Natural killer cell (primary cell): ENCODE measurements around the gene GRIK5. TPM values are rescaled to one million over a fixed set of nuclear protein-coding genes. Genes with fewer than 3 reads are reported as not detected.

Experiments
- ATAC-seq, 3 donors: fragments of 150-1000 bp in 2 of 3; fragments of 200-7000 bp in 1 of 3; cut with Tn5 transposase; 1 replicate in 1 of 3; 2 replicates in 2 of 3; pipeline ENCODE4 v1.10.0; 2021; ENCODE audit warnings: mild to moderate bottlenecking in 2 of 3, moderate library complexity in 2 of 3
- DNase-seq, 2 donors: peaks; one replicate each; pipeline versions ENCODE4 v3.0.0 to v3.0.0-alpha.2; 2013 to 2021; ENCODE audit warnings: mixed read lengths in 1 of 2
- H3K27ac ChIP-seq: one replicate; pipeline ENCODE4 v1.5.1; 2013; ENCODE audit warnings: mild to moderate bottlenecking, low read length
- H3K27me3 ChIP-seq: one replicate; pipeline ENCODE4 v1.6.1; 2013; ENCODE audit warnings: low read length; ENCODE audit not compliant: control insufficient read depth, insufficient read depth
- H3K36me3 ChIP-seq: one replicate; pipeline ENCODE4 v1.6.1; 2013; ENCODE audit warnings: low read length; ENCODE audit not compliant: control insufficient read depth, insufficient read depth
- H3K4me1 ChIP-seq: one replicate; pipeline ENCODE4 v1.6.1; 2013; ENCODE audit warnings: low read length; ENCODE audit not compliant: control insufficient read depth, insufficient read depth
- H3K4me3 ChIP-seq: one replicate; pipeline ENCODE4 v1.5.1; 2013; ENCODE audit warnings: low read length
- H3K9me3 ChIP-seq: one replicate; pipeline ENCODE4 v1.6.1; 2013; ENCODE audit warnings: low read length; ENCODE audit not compliant: control insufficient read depth, insufficient read depth
- H3K27ac Mint-ChIP-seq, 2 donors: one replicate each; pipeline ENCODE4 v1.8.0; 2022; ENCODE audit warnings: mild to moderate bottlenecking in 2 of 2, mixed read lengths in 2 of 2, moderate library complexity in 1 of 2
- H3K27me3 Mint-ChIP-seq, 2 donors: one replicate each; pipeline ENCODE4 v1.8.0; 2022; ENCODE audit warnings: low read depth in 2 of 2, mixed read lengths in 2 of 2
- H3K36me3 Mint-ChIP-seq: one replicate; pipeline ENCODE4 v1.8.0; 2022; ENCODE audit warnings: mixed read lengths
- H3K4me1 Mint-ChIP-seq, 2 donors: one replicate each; pipeline ENCODE4 v1.8.0; 2022; ENCODE audit warnings: mixed read lengths in 2 of 2
- H3K4me3 Mint-ChIP-seq: one replicate; pipeline ENCODE4 v1.8.0; 2022; ENCODE audit warnings: mild to moderate bottlenecking, moderate library complexity, mixed read lengths
- H3K9me3 Mint-ChIP-seq, 2 donors: one replicate each; pipeline ENCODE4 v1.8.0; 2022; ENCODE audit warnings: mixed read lengths in 2 of 2
- WGBS: methylation state at CpG from one replicate; pipeline ENCODE4 v1.1.7; 2013; ENCODE audit warnings: missing lambda C conversion rate; ENCODE audit not compliant: insufficient coverage; 5-methylcytosine and 5-hydroxymethylcytosine counted together
- intact Hi-C: fragments of 100-400 bp; cut with micrococcal nuclease; formaldehyde crosslinking; loops from one replicate; pipeline ENCODE4 v1.14.2; 2022
- total RNA-seq, 4 donors: library from RNA; stranded (reverse); fragments of 120-200 nt in 1 of 4; gene quantifications; one replicate each; pipeline versions ENCODE4 v1.2.3 to v1.2.4, GENCODE V29; 2013 to 2022
- TF ChIP-seq, protein P1 (sequence below): fragments of 200-600 bp; IDR thresholded peaks from one replicate; pipeline ENCODE4 v1.8.0; 2022; ENCODE audit warnings: antibody characterized with exemption

Gene GRIK5
- total RNA-seq, 3 donors from 2014 or later (not counting 1 experiment from before 2014, with no cell fraction given) = 0.31 to 2.1 TPM; not detected in 1

- H3K9me3 Mint-ChIP-seq = no peaks in the 10 kb centered on the region
- no peaks in the 10 kb centered on the region for H3K27me3 Mint-ChIP-seq
- no peak overlapping the region for H3K27ac Mint-ChIP-seq
- no peaks in the 10 kb centered on the region for H3K27me3 ChIP-seq
- H3K4me3 ChIP-seq = no peak overlapping the region
- TF ChIP-seq, protein P1, sequence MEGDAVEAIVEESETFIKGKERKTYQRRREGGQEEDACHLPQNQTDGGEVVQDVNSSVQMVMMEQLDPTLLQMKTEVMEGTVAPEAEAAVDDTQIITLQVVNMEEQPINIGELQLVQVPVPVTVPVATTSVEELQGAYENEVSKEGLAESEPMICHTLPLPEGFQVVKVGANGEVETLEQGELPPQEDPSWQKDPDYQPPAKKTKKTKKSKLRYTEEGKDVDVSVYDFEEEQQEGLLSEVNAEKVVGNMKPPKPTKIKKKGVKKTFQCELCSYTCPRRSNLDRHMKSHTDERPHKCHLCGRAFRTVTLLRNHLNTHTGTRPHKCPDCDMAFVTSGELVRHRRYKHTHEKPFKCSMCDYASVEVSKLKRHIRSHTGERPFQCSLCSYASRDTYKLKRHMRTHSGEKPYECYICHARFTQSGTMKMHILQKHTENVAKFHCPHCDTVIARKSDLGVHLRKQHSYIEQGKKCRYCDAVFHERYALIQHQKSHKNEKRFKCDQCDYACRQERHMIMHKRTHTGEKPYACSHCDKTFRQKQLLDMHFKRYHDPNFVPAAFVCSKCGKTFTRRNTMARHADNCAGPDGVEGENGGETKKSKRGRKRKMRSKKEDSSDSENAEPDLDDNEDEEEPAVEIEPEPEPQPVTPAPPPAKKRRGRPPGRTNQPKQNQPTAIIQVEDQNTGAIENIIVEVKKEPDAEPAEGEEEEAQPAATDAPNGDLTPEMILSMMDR = no peak
- H3K9me3 ChIP-seq = no peaks in the 10 kb centered on the region
- no peaks in the 10 kb centered on the region for H3K36me3 Mint-ChIP-seq
- H3K4me1 Mint-ChIP-seq = peaks cover 0 to 10% of the 10 kb centered on the region in 2 donors
- H3K4me3 Mint-ChIP-seq = no peak overlapping the region
- intact Hi-C loops = loop anchor here (2.0 kb wide), 1 partner anchor 75 kb away; no protein-coding TSS in a partner anchor
- 100% methylated on average over 2 of the region's 3 CpGs for WGBS
- H3K36me3 ChIP-seq = peaks cover 16% of the 10 kb centered on the region
- ATAC-seq (no peak), DNase-seq (no peak)
- H3K4me1 ChIP-seq = peaks cover 12% of the 10 kb centered on the region
- H3K27ac ChIP-seq = no peak overlapping the region
Measured at GRCh38 chr19:42109896-42110295, 39.9 kb upstream of the GRIK5 start.

GRCh38 chr19:42108527-42109389 lies 38.8 kb upstream of the GRIK5 start:
- WGBS = 43% methylated on average over 16 of the region's 16 CpGs
- ATAC-seq = peak; percentile 95 to 100 (median 100)
- Mint-ChIP-seq H3K27me3 (no peaks in the 10 kb centered on the region), H3K9me3 (no peaks in the 10 kb centered on the region), H3K27ac (peak overlapping the region in 1 of 2 donors; percentile 23), H3K36me3 (no peaks in the 10 kb centered on the region), H3K4me1 (peaks cover 0 to 10% of the 10 kb centered on the region in 2 donors), H3K4me3 (no peak overlapping the region)
- Histone ChIP-seq H3K36me3 (peaks cover 14% of the 10 kb centered on the region), H3K27ac (no peak overlapping the region), H3K9me3 (no peaks in the 10 kb centered on the region), H3K4me3 (no peak overlapping the region), H3K27me3 (no peaks in the 10 kb centered on the region), H3K4me1 (peaks cover 7% of the 10 kb centered on the region)
- intact Hi-C loops = loop anchor here (1.0 to 2.0 kb wide), 8 partner anchors 25 to 332 kb away; partner anchors contain the start of gene MEGF8
- peak; percentile 85 to 95 for DNase-seq
- TF ChIP-seq, protein P1 = peak; percentile 100

GRCh38 chr19:42105368-42105767 lies 35.4 kb upstream of the GRIK5 start:
- peaks cover 4% of the 10 kb centered on the region for H3K36me3 ChIP-seq
- intact Hi-C loops = no loop called here

More at GRCh38 chr19:42105368-42105767, 35.4 kb upstream of the GRIK5 start:
- Mint-ChIP-seq H3K36me3 (no peaks in the 10 kb centered on the region), H3K4me1 (peaks cover 0 to 6% of the 10 kb centered on the region in 2 donors), H3K27me3 (no peaks in the 10 kb centered on the region), H3K4me3 (no peak overlapping the region), H3K9me3 (no peaks in the 10 kb centered on the region), H3K27ac (no peak overlapping the region)
- DNase-seq = no peak
- no peak for ATAC-seq
- peaks cover 4% of the 10 kb centered on the region for H3K4me1 ChIP-seq
- no peak overlapping the region for H3K27ac ChIP-seq
- no peaks in the 10 kb centered on the region for H3K27me3 ChIP-seq
- H3K4me3 ChIP-seq = no peak overlapping the region
- no peaks in the 10 kb centered on the region for H3K9me3 ChIP-seq
- TF ChIP-seq, protein P1 = no peak
- 100% methylated on average over 1 of the region's 2 CpGs for WGBS
